Endothelial cell of umbilical vein (primary cell): ENCODE results near the gene R3HDM2. TPM values are rescaled to one million over a fixed set of nuclear protein-coding genes. Genes with fewer than 3 reads are reported as not detected.

Experiments used
- BruUV-seq: library from RNA; stranded (reverse); fragments of 400-500 nt; replicated peaks from 2 replicates; lab custom pipeline; 2021; lab: Mats Ljungman, UMichigan
- CTCF ChIA-PET: fragments of 300-600, 350-600 bp; sonication (Branson Sonifier 250); formaldehyde crosslinking; loops from one replicate; lab custom pipeline; 2021; ENCODE audit warnings: antibody characterized with exemption, inconsistent platforms; lab: Charles Lee
- POLR2A ChIA-PET: fragments of 300-600, 350-600 bp; sonication (Branson Sonifier 250); formaldehyde crosslinking; loops from one replicate; lab custom pipeline; 2021; ENCODE audit warnings: antibody characterized with exemption, inconsistent platforms; lab: Charles Lee
- DNase-seq: peaks from one replicate; pipeline ENCODE4 v3.0.0-alpha.2; 2011; ENCODE audit warnings: low read depth, low spot score
- FAIRE-seq: peaks from 2 replicates; lab custom pipeline; 2011; peaks lifted over from hg19 to GRCh38; lab: Jason Lieb, UNC
- H2AFZ ChIP-seq: 2 replicates; pipeline ENCODE4 v1.6.0; 2012; ENCODE audit warnings: low read depth, low read length, control low read depth, inconsistent platforms
- H3K27ac ChIP-seq: 2 replicates; pipeline ENCODE4 v1.5.1; 2011; ENCODE audit warnings: low read depth, mild to moderate bottlenecking, control low read depth, low read length, moderate library complexity; ENCODE audit not compliant: insufficient read depth
- H3K27me3 ChIP-seq, 2 experiments: 2 replicates each; pipeline versions ENCODE4 v1.6.0 to v1.6.1; 2011; ENCODE audit warnings: low read length in 2 of 2, mixed read lengths in 1 of 2; ENCODE audit not compliant: control insufficient read depth in 2 of 2, insufficient read depth in 2 of 2
- H3K36me3 ChIP-seq, 2 experiments: 2 replicates in 1 of 2; 3 replicates in 1 of 2; pipeline ENCODE4 v1.5.1; 2011; ENCODE audit warnings: low read length in 2 of 2, mild to moderate bottlenecking in 1 of 2, moderate library complexity in 1 of 2; ENCODE audit not compliant: control insufficient read depth in 2 of 2, insufficient read depth in 2 of 2; ENCODE audit errors: extremely low read depth in 1 of 2
- H3K4me1 ChIP-seq: 3 replicates; pipeline ENCODE4 v1.5.1; 2011; ENCODE audit warnings: mild to moderate bottlenecking, low read length; ENCODE audit not compliant: control insufficient read depth, insufficient read depth; ENCODE audit errors: extremely low read depth
- H3K4me2 ChIP-seq: 2 replicates; pipeline ENCODE4 v1.6.1; 2011; ENCODE audit warnings: low read length, control low read depth, mixed read lengths; ENCODE audit not compliant: insufficient read depth
- H3K4me3 ChIP-seq, 3 experiments: fragments of 200-600 bp in 1 of 3; sonication (generic), shearing (Covaris generic) in 1 of 3; replicated peaks in 1 of 3; 2 replicates each; pipeline ENCODE4 v1.5.1; 2011 to 2016; ENCODE audit warnings: control low read depth in 3 of 3, low read length in 3 of 3, mild to moderate bottlenecking in 2 of 3, inconsistent platforms in 1 of 3, low read depth in 1 of 3, moderate library complexity in 1 of 3; ENCODE audit not compliant: insufficient read depth in 1 of 3
- H3K79me2 ChIP-seq: 2 replicates; pipeline ENCODE4 v1.6.0; 2012; ENCODE audit warnings: low read length, inconsistent platforms; ENCODE audit not compliant: control insufficient read depth, insufficient read depth
- H3K9ac ChIP-seq: replicated peaks from 2 replicates; pipeline ENCODE3; 2011; ENCODE audit warnings: low read length, control low read depth; ENCODE audit not compliant: insufficient read depth; ENCODE audit errors: extremely low read depth
- H3K9me1 ChIP-seq: replicated peaks from 3 replicates; pipeline ENCODE4 v1.6.0; 2011; ENCODE audit warnings: mild to moderate bottlenecking, low read length; ENCODE audit not compliant: control insufficient read depth, insufficient read depth; ENCODE audit errors: extremely low read depth
- H3K9me3 ChIP-seq: replicated peaks from 2 replicates; pipeline ENCODE4 v1.5.1; 2012; ENCODE audit warnings: low read length, inconsistent platforms; ENCODE audit not compliant: control insufficient read depth, insufficient read depth
- H4K20me1 ChIP-seq: replicated peaks from 2 replicates; pipeline ENCODE3; 2011; ENCODE audit warnings: mild to moderate bottlenecking, low read length; ENCODE audit not compliant: control insufficient read depth, insufficient read depth; ENCODE audit errors: extremely low read depth
- CTCF ChIP-seq, 2 donors: IDR thresholded peaks; 1 replicate in 1 of 2; 2 replicates in 1 of 2; pipeline ENCODE4 v1.5.1; 2011; ENCODE audit warnings: low read length in 2 of 2, mild to moderate bottlenecking in 2 of 2, moderate library complexity in 2 of 2, control low read depth in 1 of 2, inconsistent platforms in 1 of 2, low read depth in 1 of 2; ENCODE audit not compliant: insufficient read depth in 1 of 2; ENCODE audit errors: extremely low read depth in 1 of 2
- EZH2 ChIP-seq: IDR thresholded peaks from 2 replicates; pipeline ENCODE4 v1.6.1; 2012; ENCODE audit warnings: borderline replicate concordance, low read depth, mild to moderate bottlenecking, moderate library complexity, low read length, inconsistent platforms; ENCODE audit not compliant: severe bottlenecking
- FOS ChIP-seq: IDR thresholded peaks from 2 replicates; pipeline ENCODE4 v1.6.1; 2011; ENCODE audit warnings: mild to moderate bottlenecking, low read length, moderate library complexity, borderline replicate concordance; ENCODE audit not compliant: insufficient read depth
- GATA2 ChIP-seq: IDR thresholded peaks from 2 replicates; pipeline ENCODE4 v1.7.0; 2011; ENCODE audit warnings: low read depth, mild to moderate bottlenecking, moderate library complexity, mixed read lengths, low read length; ENCODE audit not compliant: insufficient read length, insufficient read depth
- JUN ChIP-seq: IDR thresholded peaks from 2 replicates; pipeline ENCODE4 v1.6.1; 2011; ENCODE audit warnings: borderline replicate concordance, low read depth; ENCODE audit not compliant: insufficient read length, insufficient read depth
- MAX ChIP-seq: IDR thresholded peaks from 2 replicates; pipeline ENCODE4 v1.6.1; 2011; ENCODE audit not compliant: insufficient read depth, insufficient read length
- MYC ChIP-seq: IDR thresholded peaks from one replicate; pipeline ENCODE4 v1.6.1; 2011; ENCODE audit warnings: mild to moderate bottlenecking, low read depth, low read length
- POLR2A ChIP-seq: IDR thresholded peaks from 2 replicates; pipeline ENCODE4 v1.6.1; 2012; ENCODE audit warnings: low read depth, mild to moderate bottlenecking, control low read depth, low read length
- POLR2AphosphoS5 ChIP-seq: IDR thresholded peaks from 2 replicates; pipeline ENCODE4 v1.6.1; 2012; ENCODE audit warnings: low read depth, mild to moderate bottlenecking, control low read depth, low read length, moderate library complexity; ENCODE audit not compliant: insufficient read depth
- dilution Hi-C: fragments of 300-500 bp; cut with MboI; formaldehyde crosslinking; loops from one replicate; pipeline ENCODE4 v1.15.0; 2019; ENCODE audit warnings: low sequenced_read_pairs; ENCODE audit not compliant: extremely low pct_ligation_motif_present
- intact Hi-C: fragments of 100-400 bp; cut with micrococcal nuclease; formaldehyde crosslinking; loops from one replicate; pipeline ENCODE4 v1.10.0; 2022
- polyA plus RNA-seq, 4 experiments: library from polyadenylated mRNA; depleted of rRNA in 3 of 4; stranded (reverse) in 3 of 4; unstranded in 1 of 4; fragments of >200 nt; gene quantifications; 2 replicates each; pipeline versions ENCODE4 v1.2.1 to v1.2.3, GENCODE V29; 2011 to 2012; ENCODE audit warnings: missing spikeins in 1 of 4
- total RNA-seq: library from RNA; stranded (reverse); gene quantifications from 2 replicates; pipeline ENCODE4 v1.2.3, GENCODE V29; 2021

R3HDM2 gene
- total and polyA plus RNA-seq, 2 donors (not counting 3 experiments of a cell fraction or from before 2014, with no cell fraction given): 26.1 to 31.3 TPM

GRCh38 chr12:57385586-57385985 is 45.3 kb downstream of the R3HDM2 start:
- H3K9me1 ChIP-seq: no peaks in the 10 kb centered on the region
- FAIRE-seq: no peak
- BruUV-seq: no TSS peak
- intact Hi-C loops (no loop called here), dilution Hi-C loops (no loop called here)
- TF ChIP-seq FOS: no peak
- no peak for TF ChIP-seq CTCF (IDR thresholded peaks at IDR 0.05; ENCODE audit: extremely low read depth in 1 of 2, insufficient read depth in 1 of 2, low read depth in 1 of 2, low read length in 2 of 2)
- TF ChIP-seq POLR2AphosphoS5: no peak
- TF ChIP-seq GATA2: no peak
- TF ChIP-seq EZH2: no peak
- TF ChIP-seq MAX: no peak
- no peak for TF ChIP-seq MYC
- no peak for TF ChIP-seq JUN
- TF ChIP-seq POLR2A: no peak
- DNase-seq: no peak
- no peaks in the 10 kb centered on the region for H3K9me3 ChIP-seq
- ChIA-PET CTCF (no interaction called here), POLR2A (no interaction called here)
- H3K4me3 ChIP-seq: no peak overlapping the region
- no peak overlapping the region for H3K9ac ChIP-seq
- H3K4me1 ChIP-seq: peaks cover 22% of the 10 kb centered on the region
- no peak overlapping the region for H3K27ac ChIP-seq
- no peaks in the 10 kb centered on the region for H3K36me3 ChIP-seq
- no peaks in the 10 kb centered on the region for H3K79me2 ChIP-seq
- no peak overlapping the region for H3K4me2 ChIP-seq
- no peaks in the 10 kb centered on the region for H4K20me1 ChIP-seq
- no peak overlapping the region for H2AFZ ChIP-seq
- no peaks in the 10 kb centered on the region for H3K27me3 ChIP-seq
